HepG2 (cell line): ENCODE data around the gene TJP1. TPM values are rescaled to one million over a fixed set of nuclear protein-coding genes. Genes with fewer than 3 reads are reported as not detected.

Experiments used
- ATAC-seq: fragments of 200-7000 bp; cut with Tn5 transposase; 3 replicates; pipeline ENCODE4 v1.9.1; 2020; ENCODE audit warnings: mild to moderate bottlenecking, moderate library complexity
- BruUV-seq: library from RNA; stranded (reverse); fragments of 400-500 nt; replicated peaks from 2 replicates; lab custom pipeline; 2021; lab: Mats Ljungman, UMichigan
- CTCF ChIA-PET: fragments of 300-600 bp; formaldehyde crosslinking; extraction: SDS; loops from one replicate; lab custom pipeline; 2021; ENCODE audit warnings: low total read pairs, inconsistent platforms, low intra/inter-chr PET ratio; lab: Yijun Ruan, JAX
- POLR2A ChIA-PET: fragments of 350-600 bp; sonication (Branson Sonifier 250); formaldehyde crosslinking; loops from one replicate; lab custom pipeline; 2020; ENCODE audit warnings: antibody characterized with exemption, inconsistent platforms; lab: Yijun Ruan, JAX
- DNase-seq: peaks from one replicate; pipeline ENCODE4 v3.0.0-alpha.2; 2015; ENCODE audit warnings: low spot score
- FAIRE-seq: peaks from 3 replicates; lab custom pipeline; 2011; peaks lifted over from hg19 to GRCh38; lab: Jason Lieb, UNC
- H2AFZ ChIP-seq: one replicate; pipeline ENCODE4 v1.6.1; 2011; ENCODE audit warnings: low read length, inconsistent platforms
- H3K27ac ChIP-seq: fragments of 300-600 bp; 3 replicates; pipeline ENCODE4 v1.8.0; 2011; ENCODE audit warnings: mixed run types, mild to moderate bottlenecking, mixed read lengths, low read length, inconsistent platforms; ENCODE audit not compliant: insufficient read depth; ENCODE audit errors: extremely low read length
- H3K27me3 ChIP-seq, 2 experiments: fragments of 200-600 bp in 1 of 2; 2 replicates in 1 of 2; 3 replicates in 1 of 2; pipeline versions ENCODE4 v1.6.0 to v1.8.0; 2011; ENCODE audit warnings: low read length in 2 of 2, mild to moderate bottlenecking in 2 of 2, moderate library complexity in 2 of 2, inconsistent platforms in 1 of 2; ENCODE audit not compliant: insufficient read depth in 2 of 2, control insufficient read depth in 1 of 2
- H3K36me3 ChIP-seq, 2 experiments: fragments of 200-600 bp in 1 of 2; replicated peaks in 1 of 2; 2 replicates in 1 of 2; 3 replicates in 1 of 2; pipeline versions ENCODE4 v1.5.1 to v1.8.0; 2011; ENCODE audit warnings: low read length in 2 of 2, inconsistent platforms in 1 of 2; ENCODE audit not compliant: insufficient read depth in 2 of 2, control insufficient read depth in 1 of 2
- H3K4me1 ChIP-seq: 2 replicates; pipeline ENCODE4 v1.5.1; 2012; ENCODE audit warnings: low read length, inconsistent platforms; ENCODE audit not compliant: insufficient read depth
- H3K4me2 ChIP-seq: 2 replicates; pipeline ENCODE4 v1.6.0; 2011; ENCODE audit warnings: low read depth, low read length, inconsistent platforms
- H3K4me3 ChIP-seq, 3 experiments: fragments of 200-600 bp in 1 of 3; sonication (generic), shearing (Covaris generic) in 1 of 3; replicated peaks in 1 of 3; 2 replicates each; pipeline ENCODE4 v1.5.1; 2011 to 2016; ENCODE audit warnings: low read length in 3 of 3, inconsistent platforms in 2 of 3, low read depth in 2 of 3, mild to moderate bottlenecking in 2 of 3, control low read depth in 1 of 3, mixed read lengths in 1 of 3; ENCODE audit not compliant: insufficient read depth in 1 of 3
- H3K79me2 ChIP-seq: one replicate; pipeline ENCODE4 v1.6.1; 2011; ENCODE audit warnings: low read length, inconsistent platforms; ENCODE audit not compliant: insufficient read depth
- H3K9ac ChIP-seq: 2 replicates; pipeline ENCODE4 v1.6.0; 2011; ENCODE audit warnings: mild to moderate bottlenecking, low read depth, low read length, inconsistent platforms; ENCODE audit not compliant: insufficient read depth
- H3K9me3 ChIP-seq: 2 replicates; pipeline ENCODE4 v1.5.1; 2012; ENCODE audit warnings: mild to moderate bottlenecking, low read length
- H4K20me1 ChIP-seq: 2 replicates; pipeline ENCODE4 v1.6.0; 2011; ENCODE audit warnings: inconsistent platforms, mild to moderate bottlenecking, low read length, moderate library complexity; ENCODE audit not compliant: insufficient read depth
- FOXA3 ChIP-seq: IDR thresholded peaks from 2 replicates; pipeline ENCODE4 v1.6.1; 2016; ENCODE audit warnings: missing genetic modification reagents, missing compliant biosample characterization
- JUNB ChIP-seq: sonication (generic); formaldehyde crosslinking; IDR thresholded peaks from 2 replicates; pipeline ENCODE4 v1.8.0; 2022; ENCODE audit warnings: missing genetic modification reagents, mild to moderate bottlenecking, borderline replicate concordance
- KAT7 ChIP-seq: IDR thresholded peaks from 2 replicates; pipeline ENCODE4 v1.6.1; 2018; ENCODE audit warnings: borderline replicate concordance, missing compliant biosample characterization
- NFE2L2 ChIP-seq: fragments of 150-350 bp; IDR thresholded peaks from 2 replicates; pipeline ENCODE4 v1.6.1; 2014; ENCODE audit warnings: low read length
- SMC3 ChIP-seq: IDR thresholded peaks from 2 replicates; pipeline ENCODE4 v1.6.1; 2011; ENCODE audit warnings: low read length, improper control_type of control experiment
- STAG1 ChIP-seq: sonication (generic); formaldehyde crosslinking; IDR thresholded peaks from 2 replicates; pipeline ENCODE4 v1.4.0; 2020; ENCODE audit warnings: missing genetic modification reagents
- WGBS: methylation state at CpG from one replicate; pipeline ENCODE4 v1.1.6; 2017; ENCODE audit warnings: low lambda C conversion rate; 5-methylcytosine and 5-hydroxymethylcytosine counted together
- in situ Hi-C: cut with HindIII; loops from 2 replicates; pipeline ENCODE4 v1.10.0; 2017; ENCODE audit warnings: low pct_unique_long_range_greater_than_20kb; ENCODE audit not compliant: extremely low pct_ligation_motif_present
- intact Hi-C: fragments of 100-400 bp; cut with micrococcal nuclease; formaldehyde crosslinking; loops from one replicate; pipeline ENCODE4 v1.10.0; 2022; ENCODE audit not compliant: unreplicated experiment
- polyA plus RNA-seq, 8 experiments: library from polyadenylated mRNA; depleted of rRNA in 3 of 8; stranded (reverse) in 7 of 8; unstranded in 1 of 8; fragments of >200 nt; fragmentation: Illumina TruSeq in 4 of 8; extraction: Trizol in 4 of 8; gene quantifications; 2 replicates each; pipeline versions ENCODE4 v1.2.1 to v1.2.3, GENCODE V29; 2011 to 2016; ENCODE audit warnings: low read depth in 4 of 8, missing spikeins in 1 of 8, mixed read lengths in 1 of 8; ENCODE audit not compliant: insufficient read depth in 1 of 8
- total RNA-seq, 5 experiments: library from RNA; depleted of rRNA; stranded (reverse); fragments of >200 nt; fragmentation: Illumina TruSeq; extraction: Trizol; gene quantifications; 2 replicates each; pipeline ENCODE4 v1.2.3, GENCODE V29; 2016; ENCODE audit warnings: low read depth in 1 of 5
- TF ChIP-seq, protein P1 (sequence below): sonication (generic); formaldehyde crosslinking; IDR thresholded peaks from 2 replicates; pipeline ENCODE4 v1.5.0; 2020; ENCODE audit warnings: mild to moderate bottlenecking, missing genetic modification reagents, moderate library complexity

TJP1 gene
- total and polyA plus RNA-seq, 2 of the 13 experiments (the other 11 are each of a cell fraction or from before 2014, with no cell fraction given), result 25.9 to 27.1 TPM

GRCh38 chr15:29695489-29696167, 126.6 kb downstream of the TJP1 start:
- Histone ChIP-seq H3K79me2 (no peaks in the 10 kb centered on the region), H4K20me1 (no peaks in the 10 kb centered on the region; the same call in 1 of the 2 replicates), H3K9ac (no peak overlapping the region), H3K9me3 (no peaks in the 10 kb centered on the region), H3K4me1 (peaks cover 38% of the 10 kb centered on the region), H2AFZ (no peak overlapping the region), H3K27ac (no peak overlapping the region), H3K4me2 (no peak overlapping the region), H3K27me3 (no peaks in the 10 kb centered on the region), H3K4me3 (no peak overlapping the region), H3K36me3 (peaks cover 0 to 1% of the 10 kb centered on the region in 2 experiments; a peak in 1 of 5 replicates)
- no peak for FAIRE-seq
- CTCF ChIA-PET, result interaction anchor here (0.7 kb wide), 1 partner anchor 230 kb away, joined by 4 read pairs; no protein-coding TSS in a partner anchor
- DNase-seq, result peak; percentile 37
- peak; percentile 21; the same call in 1 of the 2 replicates for TF ChIP-seq SMC3
- TF ChIP-seq, protein P1, sequence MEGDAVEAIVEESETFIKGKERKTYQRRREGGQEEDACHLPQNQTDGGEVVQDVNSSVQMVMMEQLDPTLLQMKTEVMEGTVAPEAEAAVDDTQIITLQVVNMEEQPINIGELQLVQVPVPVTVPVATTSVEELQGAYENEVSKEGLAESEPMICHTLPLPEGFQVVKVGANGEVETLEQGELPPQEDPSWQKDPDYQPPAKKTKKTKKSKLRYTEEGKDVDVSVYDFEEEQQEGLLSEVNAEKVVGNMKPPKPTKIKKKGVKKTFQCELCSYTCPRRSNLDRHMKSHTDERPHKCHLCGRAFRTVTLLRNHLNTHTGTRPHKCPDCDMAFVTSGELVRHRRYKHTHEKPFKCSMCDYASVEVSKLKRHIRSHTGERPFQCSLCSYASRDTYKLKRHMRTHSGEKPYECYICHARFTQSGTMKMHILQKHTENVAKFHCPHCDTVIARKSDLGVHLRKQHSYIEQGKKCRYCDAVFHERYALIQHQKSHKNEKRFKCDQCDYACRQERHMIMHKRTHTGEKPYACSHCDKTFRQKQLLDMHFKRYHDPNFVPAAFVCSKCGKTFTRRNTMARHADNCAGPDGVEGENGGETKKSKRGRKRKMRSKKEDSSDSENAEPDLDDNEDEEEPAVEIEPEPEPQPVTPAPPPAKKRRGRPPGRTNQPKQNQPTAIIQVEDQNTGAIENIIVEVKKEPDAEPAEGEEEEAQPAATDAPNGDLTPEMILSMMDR (CRISPR knock-in tag), result peak; percentile 63
- 0 out of 2 replicates have a peak, but pooled peaks have one; percentile 19 for TF ChIP-seq FOXA3 (CRISPR knock-in tag)
- no peak for TF ChIP-seq KAT7 (CRISPR knock-in tag)
- peak; percentile 68 for TF ChIP-seq STAG1 (CRISPR knock-in tag)
- WGBS, result 76% methylated on average over 7 of the region's 7 CpGs
- POLR2A ChIA-PET, result no interaction called here
- intact Hi-C loops, result loop anchor here (5.0 to 10.0 kb wide), 2 partner anchors 42 to 119 kb away; no protein-coding TSS in a partner anchor
- no TSS peak for BruUV-seq
- ATAC-seq, result peak; percentile 71
- in situ Hi-C loops, result no loop called here

DNA sequence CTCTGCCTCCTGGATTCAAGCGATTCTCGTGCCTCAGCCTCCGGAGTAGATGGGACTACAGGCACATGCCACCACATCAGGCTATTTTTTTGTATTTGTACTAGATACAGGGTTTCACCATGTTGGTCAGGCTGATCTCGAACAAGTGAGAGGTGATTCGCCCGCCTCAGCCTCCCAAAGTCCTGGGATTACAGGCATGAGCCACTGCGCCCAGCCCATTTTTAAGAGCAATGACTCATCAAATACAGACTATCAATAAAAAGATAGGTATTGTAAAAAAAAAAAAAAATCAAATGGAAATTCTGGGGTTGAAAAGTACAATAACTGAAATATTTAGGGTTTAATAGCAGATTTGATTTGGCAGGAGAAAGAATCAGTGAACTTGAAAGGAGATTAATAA, 129.0 kb downstream of the TJP1 start:
- FAIRE-seq (no peak), ATAC-seq (no peak)
- Histone ChIP-seq H3K79me2 (no peaks in the 10 kb centered on the region), H3K4me1 (peaks cover 15% of the 10 kb centered on the region)
- TF ChIP-seq JUNB (CRISPR knock-in tag) (no peak), NFE2L2 (peak; percentile 60; the same call in 1 of the 2 replicates)
- TF ChIP-seq, all 625 proteins: peak for 1
- Histone ChIP-seq H3K9me3 (no peaks in the 10 kb centered on the region), H3K36me3 (no peaks in the 10 kb centered on the region), H3K4me2 (no peak overlapping the region), H2AFZ (no peak overlapping the region), H4K20me1 (no peaks in the 10 kb centered on the region; the same call in 1 of the 2 replicates), H3K27me3 (no peaks in the 10 kb centered on the region), H3K9ac (no peak overlapping the region), H3K27ac (no peak overlapping the region), H3K4me3 (no peak overlapping the region)
- DNase-seq, result no peak
- ChIA-PET CTCF (no interaction called here), POLR2A (no interaction called here)
- no TSS peak for BruUV-seq
- intact Hi-C loops, result loop anchor here (10.0 kb wide), 1 partner anchor 122 kb away; no protein-coding TSS in a partner anchor
- in situ Hi-C loops, result no loop called here
- WGBS, result 96% methylated on average over 7 of the region's 7 CpGs
